Ramos (cell line): Measurements from ENCODE around the gene RAB4B.
"Not testable (repeated sequence)": the region's sequence is repeated elsewhere in the genome, so short reads cannot be mapped to it uniquely, and the experiment has no call there.

Experiments
- in situ Hi-C: fragments of 300-500 bp; cut with MboI; formaldehyde crosslinking; loops from one replicate; pipeline ENCODE4 v1.14.3; 2022; ENCODE audit warnings: low sequenced_read_pairs; ENCODE audit not compliant: unreplicated experiment

The RAB4B gene

GRCh38 chr19:40750058-40750873 is 27.8 kb upstream of the RAB4B start, which contains the start of gene ACTMAP:
TSS of gene ACTMAP (minus strand) at chr19:40750477. CDS start at chr19:40749803, 674 bp downstream.
- in situ Hi-C loops: no loop called here

DNA sequence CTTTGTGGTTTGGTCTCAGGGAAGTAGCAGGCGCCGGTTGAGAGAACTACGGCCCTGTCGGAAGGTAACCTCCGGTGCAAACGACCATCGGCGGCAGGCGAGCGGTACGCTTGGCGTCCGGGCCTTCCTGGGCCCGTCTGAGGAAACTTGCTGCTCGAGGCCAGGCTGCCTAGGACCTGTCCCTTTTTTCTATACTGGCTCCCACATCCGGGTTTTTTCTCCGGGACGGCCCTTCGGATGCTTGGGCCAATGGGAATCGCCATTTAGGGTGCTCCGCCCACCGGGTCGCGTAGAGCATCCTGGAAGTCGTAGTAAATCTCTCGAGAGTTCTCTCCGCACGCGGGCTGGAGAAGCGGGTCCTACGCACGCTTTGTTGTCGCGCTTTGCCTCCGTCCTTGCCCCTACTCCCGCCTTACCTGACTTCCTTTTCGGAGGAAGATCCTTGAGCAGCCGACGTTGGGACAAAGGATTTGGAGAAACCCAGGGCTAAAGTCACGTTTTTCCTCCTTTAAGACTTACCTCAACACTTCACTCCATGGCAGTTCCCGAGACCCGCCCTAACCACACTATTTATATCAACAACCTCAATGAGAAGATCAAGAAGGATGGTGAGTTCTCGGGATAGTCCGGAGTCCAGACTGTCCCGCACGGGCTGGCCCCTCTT is 27.0 kb upstream of the RAB4B start, which contains the start of gene SNRPA:
Gene SNRPA, plus strand, starts transcription at position 330 of the 664 bp plus-strand sequence. Its CDS starts 206 bp downstream, at position 536.
- in situ Hi-C loops: no loop called here

DNA sequence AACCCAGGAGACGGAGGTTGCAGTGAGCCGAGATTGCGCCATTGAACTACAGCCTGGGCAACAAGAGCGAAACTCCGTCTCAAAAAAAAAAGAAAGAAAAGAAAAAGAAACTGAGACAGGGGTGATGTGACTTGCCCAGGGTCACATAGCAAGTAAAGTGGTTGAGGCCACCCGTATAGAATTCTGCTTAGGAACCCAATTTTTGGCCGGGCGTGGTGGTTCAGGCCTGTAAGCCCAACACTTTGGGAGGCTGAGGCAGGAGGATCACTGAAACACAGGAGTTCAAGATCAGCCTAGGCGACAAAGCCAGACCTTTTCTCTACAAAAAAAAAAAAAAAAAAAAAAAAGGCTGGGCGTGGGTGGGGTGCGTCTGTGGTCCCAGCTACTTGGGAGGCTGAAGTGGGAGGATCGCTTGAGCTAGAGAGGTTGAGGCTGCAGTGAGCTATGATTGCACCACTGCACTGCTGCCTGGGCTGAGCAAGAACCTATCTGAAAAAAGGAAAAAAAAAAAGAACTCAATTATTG is 25.7 kb upstream of the RAB4B start:
- in situ Hi-C loops: no loop called here

- in situ Hi-C loops: no loop called here
Observed at GRCh38 chr19:40754611-40755247, 23.3 kb upstream of the RAB4B start.

GRCh38 chr19:40755248-40755624 is 22.8 kb upstream of the RAB4B start:
- in situ Hi-C loops: no loop called here

DNA sequence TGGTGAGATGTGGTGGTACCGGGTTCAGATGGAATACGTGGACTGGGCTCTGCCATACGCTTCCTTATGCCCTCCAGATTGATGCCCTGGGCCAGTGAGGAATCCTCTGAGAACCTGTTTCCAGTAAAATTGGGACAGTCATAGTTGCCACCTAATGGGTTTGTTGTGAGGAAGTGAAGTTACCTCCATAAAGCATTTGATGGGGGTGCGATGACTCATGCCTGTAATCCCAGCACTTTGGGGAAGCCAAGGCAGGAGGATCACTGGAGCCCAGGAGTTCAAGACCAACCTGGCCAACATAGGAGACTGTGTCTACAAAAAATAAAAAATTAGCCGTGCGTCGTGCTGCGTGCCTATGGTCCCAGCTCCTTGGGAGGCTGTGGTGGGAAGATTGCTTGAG is 22.3 kb upstream of the RAB4B start:
- in situ Hi-C loops: no loop called here

DNA sequence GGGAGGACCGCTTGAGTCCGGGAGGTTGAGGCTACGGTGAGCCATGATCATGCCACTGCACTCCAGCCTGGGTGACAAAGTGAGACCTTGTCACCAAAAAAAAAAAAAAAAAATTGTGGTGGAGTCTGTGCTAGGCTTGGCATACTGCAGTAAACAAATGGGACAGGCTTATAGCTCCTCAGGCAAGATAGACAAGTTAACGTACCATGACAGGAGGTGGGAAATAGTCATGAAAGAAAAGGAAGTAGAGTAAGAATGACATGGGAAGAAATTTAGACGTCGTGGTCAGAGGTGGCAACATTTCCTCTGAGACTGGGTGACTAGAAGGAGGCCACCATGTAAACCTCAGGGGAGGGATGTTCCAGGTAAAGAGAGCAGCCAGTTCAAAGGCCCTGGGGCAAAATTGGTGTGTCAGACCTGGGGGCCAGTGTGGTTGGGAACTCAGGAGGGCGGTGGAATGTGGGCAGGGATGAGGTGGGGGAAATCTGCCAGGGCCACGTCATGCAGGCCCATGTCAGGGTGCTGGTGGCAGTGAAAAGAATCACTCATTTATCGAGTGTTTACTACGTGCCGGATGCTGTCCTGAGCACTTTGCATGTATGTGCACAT is 21.4 kb upstream of the RAB4B start:
- in situ Hi-C loops: no loop called here

- in situ Hi-C loops: no loop called here
Observed at GRCh38 chr19:40758491-40758890, 19.6 kb upstream of the RAB4B start.

GRCh38 chr19:40759352-40759751 is 18.7 kb upstream of the RAB4B start:
- in situ Hi-C loops: no loop called here

DNA sequence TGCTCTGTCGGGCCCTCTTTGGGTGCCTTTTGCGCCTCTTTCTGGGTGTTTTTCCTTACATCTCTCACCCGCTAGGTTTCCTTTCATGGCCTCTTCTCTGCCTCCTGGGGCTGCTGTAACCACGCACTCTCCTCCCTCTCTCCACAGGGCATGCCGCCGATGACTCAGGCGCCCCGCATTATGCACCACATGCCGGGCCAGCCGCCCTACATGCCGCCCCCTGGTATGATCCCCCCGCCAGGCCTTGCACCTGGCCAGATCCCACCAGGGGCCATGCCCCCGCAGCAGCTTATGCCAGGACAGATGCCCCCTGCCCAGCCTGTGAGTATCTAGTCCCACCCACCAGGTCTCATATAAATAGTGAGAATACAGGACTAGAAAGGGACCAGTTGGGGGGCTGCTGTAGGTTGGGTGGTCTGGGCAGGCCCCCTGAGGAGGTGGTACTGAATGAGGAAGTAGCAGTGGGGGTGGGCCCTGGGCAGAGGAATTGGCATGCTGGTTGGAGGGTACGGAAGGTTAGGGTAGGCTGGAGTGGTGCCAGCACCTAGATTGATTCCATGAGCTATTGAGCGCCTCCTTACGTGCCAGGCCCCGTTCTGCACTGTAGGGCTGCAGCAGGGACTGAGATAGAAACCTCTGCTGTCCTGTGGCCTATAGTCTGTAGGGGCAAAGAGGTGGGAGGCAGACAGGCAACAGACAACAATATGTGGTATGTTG is 15.1 kb upstream of the RAB4B start:
- in situ Hi-C loops: no loop called here

DNA sequence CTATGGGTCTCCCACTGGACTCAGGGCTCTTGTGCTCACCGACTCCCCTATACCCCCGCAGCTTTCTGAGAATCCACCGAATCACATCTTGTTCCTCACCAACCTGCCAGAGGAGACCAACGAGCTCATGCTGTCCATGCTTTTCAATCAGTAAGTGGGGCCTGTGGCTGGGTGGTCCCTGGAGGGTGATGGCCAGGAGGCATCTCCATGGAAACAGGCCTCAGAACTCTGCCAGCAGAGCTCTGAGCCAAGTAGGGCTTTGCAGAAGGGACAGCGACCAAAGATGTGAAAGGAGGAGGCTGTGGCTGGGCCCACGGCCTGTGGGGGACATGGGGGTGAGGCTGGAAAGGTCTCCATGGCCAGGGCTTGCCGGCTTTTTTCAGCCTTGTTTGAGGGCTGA is 14.5 kb upstream of the RAB4B start:
- in situ Hi-C loops: no loop called here

- in situ Hi-C loops: no loop called here
Observed at GRCh38 chr19:40763963-40764362, 14.1 kb upstream of the RAB4B start.

DNA sequence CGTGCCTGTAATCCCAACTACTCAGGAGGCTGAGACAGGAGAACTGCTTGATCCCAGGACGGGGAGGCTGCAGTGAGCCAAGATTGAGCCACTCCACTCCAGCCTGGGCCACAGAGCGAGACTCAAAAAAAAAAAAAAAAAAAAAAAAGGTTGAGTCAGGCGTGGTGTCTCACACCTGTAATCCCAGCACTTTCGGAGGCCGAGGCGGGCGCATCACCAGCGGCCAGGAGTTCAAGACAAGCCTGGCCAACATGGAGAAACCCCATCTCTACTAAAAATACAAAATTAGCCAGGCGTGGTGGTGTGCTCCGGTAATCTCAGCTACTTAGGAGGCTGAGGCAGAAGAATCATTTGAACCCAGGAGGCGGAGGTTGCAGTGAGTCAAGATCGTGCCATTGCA is 11.7 kb upstream of the RAB4B start:
- in situ Hi-C loops: not testable (repeated sequence)

DNA sequence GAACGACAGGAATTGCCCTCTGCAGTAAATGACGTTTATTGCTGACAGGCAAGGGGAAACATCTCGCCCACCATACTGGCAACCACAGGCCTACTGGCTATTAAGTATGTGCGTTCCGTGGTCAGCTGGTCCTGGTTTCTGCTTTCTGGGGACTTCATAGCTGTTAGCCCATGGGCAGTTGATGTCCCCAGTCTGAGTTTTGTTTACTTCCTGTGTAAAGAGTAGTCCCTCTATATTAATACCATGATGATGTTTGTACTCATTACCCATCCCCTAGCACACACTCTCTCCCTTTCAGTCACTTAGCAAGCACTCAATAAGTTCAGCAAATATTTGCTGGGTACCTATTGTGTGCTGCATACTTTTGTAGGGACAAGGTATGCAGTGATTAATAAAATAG is 9.2 kb upstream of the RAB4B start:
- in situ Hi-C loops: no loop called here

GRCh38 chr19:40771101-40771862 is 6.8 kb upstream of the RAB4B start:
- in situ Hi-C loops: not testable (repeated sequence)

DNA sequence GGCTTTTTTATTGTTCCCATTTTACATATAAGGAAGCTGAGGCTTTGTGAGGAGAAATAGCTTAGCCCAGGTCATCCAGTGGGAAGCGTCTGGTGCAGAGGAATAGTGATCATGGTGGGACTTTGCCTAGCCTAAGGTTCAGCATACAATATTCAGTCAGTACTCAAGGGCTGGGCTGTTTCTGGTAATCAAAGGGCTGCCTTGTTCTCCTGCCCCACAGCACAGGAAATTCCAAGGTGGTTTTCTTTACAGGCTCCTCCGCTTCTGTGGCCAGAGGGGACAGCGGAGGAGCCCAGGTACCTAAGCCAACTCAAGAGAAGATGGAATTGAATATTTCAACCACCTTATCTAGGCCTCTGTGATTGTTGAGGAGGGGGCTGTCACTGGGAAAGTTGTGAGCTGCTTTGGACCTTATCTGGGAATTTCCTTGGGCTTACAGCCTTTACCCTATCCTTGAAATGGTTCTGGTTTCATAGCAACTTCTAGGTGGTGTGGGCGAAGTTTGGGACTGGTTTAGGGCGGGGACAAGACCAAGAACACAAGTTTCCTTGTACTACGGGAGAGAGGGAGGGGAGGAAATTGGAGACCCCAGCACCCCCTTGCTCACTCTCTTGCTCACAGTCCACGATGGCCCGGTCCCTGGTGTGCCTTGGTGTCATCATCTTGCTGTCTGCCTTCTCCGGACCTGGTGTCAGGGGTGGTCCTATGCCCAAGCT is 3.0 kb upstream of the RAB4B start, which contains the start of gene MIA:
Gene MIA, plus strand, starts transcription at position 606 of the 716 bp plus-strand sequence. Its CDS starts 22 bp downstream, at position 628.
- in situ Hi-C loops: loop anchor here (25.0 kb wide), 1 partner anchor 1487 kb away; the partner anchor contains the start of genes CIC and ERF

DNA sequence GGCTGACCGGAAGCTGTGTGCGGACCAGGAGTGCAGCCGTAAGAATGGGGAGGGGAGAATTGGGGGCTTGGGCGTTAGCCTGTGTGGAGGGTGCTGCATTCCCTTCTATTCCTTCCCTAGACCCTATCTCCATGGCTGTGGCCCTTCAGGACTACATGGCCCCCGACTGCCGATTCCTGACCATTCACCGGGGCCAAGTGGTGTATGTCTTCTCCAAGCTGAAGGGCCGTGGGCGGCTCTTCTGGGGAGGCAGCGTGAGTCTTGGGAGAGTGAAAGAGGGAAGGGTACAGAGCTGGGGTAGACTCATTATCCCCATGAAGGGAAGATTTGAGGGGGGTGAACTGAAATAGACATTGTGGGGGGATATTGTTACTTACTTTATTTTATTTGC is 2.4 kb upstream of the RAB4B start:
- in situ Hi-C loops: loop anchor here (25.0 kb wide), 1 partner anchor 1487 kb away; the partner anchor contains the start of genes CIC and ERF

GRCh38 chr19:40776364-40776763 is 1.7 kb upstream of the RAB4B start:
- in situ Hi-C loops: loop anchor here (25.0 kb wide), 1 partner anchor 1486 kb away; the partner anchor contains the start of genes CIC and ERF
